Measurements from ENCODE around the gene GALNT16.

The GALNT16 gene

GRCh38 chr14:69298131-69299071 is 38.4 kb downstream of the GALNT16 start:
- ChIA-PET CTCF (no interaction called here), POLR2A (ENCODE audit: low non-redundant PET) (no interaction called here)
- DNase-seq (ENCODE audit: low spot score): no peak
- H3K27ac ChIP-seq: no peak overlapping the region
- TF ChIP-seq CTCF (conservative IDR thresholded peaks at IDR 0.05; ENCODE audit: low read depth): no peak

- no peak overlapping the region for H3K27ac ChIP-seq
- DNase-seq (ENCODE audit: low spot score): no peak
- ChIA-PET POLR2A (ENCODE audit: low non-redundant PET) (no interaction called here), CTCF (interaction anchor here (0.7 kb wide), 1 partner anchor 38 kb away, joined by 4 read pairs; no protein-coding TSS in a partner anchor)
- no peak for TF ChIP-seq CTCF (conservative IDR thresholded peaks at IDR 0.05; ENCODE audit: low read depth)
Measured at GRCh38 chr14:69299286-69300035, 39.5 kb downstream of the GALNT16 start.

- no peak for DNase-seq (ENCODE audit: low spot score)
- POLR2A ChIA-PET (ENCODE audit: low non-redundant PET): no interaction called here
- no peak overlapping the region for H3K27ac ChIP-seq
- no peak for TF ChIP-seq CTCF (conservative IDR thresholded peaks at IDR 0.05; ENCODE audit: low read depth)
- CTCF ChIA-PET: no interaction called here
Measured at GRCh38 chr14:69300601-69301221, 40.8 kb downstream of the GALNT16 start.

- TF ChIP-seq CTCF (conservative IDR thresholded peaks at IDR 0.05; ENCODE audit: low read depth): no peak
- CTCF ChIA-PET: no interaction called here
- POLR2A ChIA-PET (ENCODE audit: low non-redundant PET): no interaction called here
- DNase-seq (ENCODE audit: low spot score): no peak
- no peak overlapping the region for H3K27ac ChIP-seq
Measured at GRCh38 chr14:69303086-69303485, 43.1 kb downstream of the GALNT16 start.

GRCh38 chr14:69312608-69313007 is 52.6 kb downstream of the GALNT16 start:
- no peak overlapping the region for H3K27ac ChIP-seq
- DNase-seq (ENCODE audit: low spot score): no peak
- ChIA-PET CTCF (no interaction called here), POLR2A (ENCODE audit: low non-redundant PET) (no interaction called here)
- no peak for TF ChIP-seq CTCF (conservative IDR thresholded peaks at IDR 0.05; ENCODE audit: low read depth)

GRCh38 chr14:69313176-69313575 is 53.2 kb downstream of the GALNT16 start:
- CTCF ChIA-PET: no interaction called here
- H3K27ac ChIP-seq: no peak overlapping the region
- POLR2A ChIA-PET (ENCODE audit: low non-redundant PET): no interaction called here
- no peak for TF ChIP-seq CTCF (conservative IDR thresholded peaks at IDR 0.05; ENCODE audit: low read depth)
- no peak for DNase-seq (ENCODE audit: low spot score)

All from RWPE1 (cell line).